ENCODE data around the gene ATP5PO.

Gene ATP5PO

GRCh38 chr21:33890187-33890586 is 25.4 kb downstream of the ATP5PO start:
- no peak for FAIRE-seq
- TF ChIP-seq CTCF (IDR thresholded peaks at IDR 0.05; ENCODE audit: insufficient read depth, missing control alignments), result no peak
- DNase-seq (ENCODE audit: insufficient read length, low spot score), result no peak

GRCh38 chr21:33886321-33886720 is 29.3 kb downstream of the ATP5PO start:
- FAIRE-seq (no peak), DNase-seq (ENCODE audit: insufficient read length, low spot score) (no peak)
- TF ChIP-seq CTCF (IDR thresholded peaks at IDR 0.05; ENCODE audit: insufficient read depth, missing control alignments), result no peak

- no peak for TF ChIP-seq CTCF (IDR thresholded peaks at IDR 0.05; ENCODE audit: insufficient read depth, missing control alignments)
- no peak for DNase-seq (ENCODE audit: insufficient read length, low spot score)
- no peak for FAIRE-seq
These were observed 30.5 kb downstream of the ATP5PO start for GRCh38 chr21:33885172-33885514.

GRCh38 chr21:33884376-33885171 is 31.0 kb downstream of the ATP5PO start:
- FAIRE-seq (no peak), DNase-seq (ENCODE audit: insufficient read length, low spot score) (no peak)
- no peak for TF ChIP-seq CTCF (IDR thresholded peaks at IDR 0.05; ENCODE audit: insufficient read depth, missing control alignments)

GRCh38 chr21:33883118-33883517 is 32.5 kb downstream of the ATP5PO start:
- FAIRE-seq, result no peak
- no peak for TF ChIP-seq CTCF (IDR thresholded peaks at IDR 0.05; ENCODE audit: insufficient read depth, missing control alignments)
- DNase-seq (ENCODE audit: insufficient read length, low spot score), result no peak

- no peak for TF ChIP-seq CTCF (IDR thresholded peaks at IDR 0.05; ENCODE audit: insufficient read depth, missing control alignments)
- DNase-seq (ENCODE audit: insufficient read length, low spot score) (no peak), FAIRE-seq (no peak)
These were observed 33.7 kb downstream of the ATP5PO start for GRCh38 chr21:33881689-33882440.

- no peak for TF ChIP-seq CTCF (IDR thresholded peaks at IDR 0.05; ENCODE audit: insufficient read depth, missing control alignments)
- FAIRE-seq (no peak), DNase-seq (ENCODE audit: insufficient read length, low spot score) (no peak)
These were observed 35.0 kb downstream of the ATP5PO start for GRCh38 chr21:33880626-33881025.

All from D721Med (cell line).